GM18873 (cell line): Measurements from ENCODE around the gene MCF2L2.

Source experiments
- ATAC-seq: cut with Tn5 transposase; IDR thresholded peaks from one replicate; pipeline ENCODE4 v1.9.1; 2021; ENCODE audit warnings: mild to moderate bottlenecking, moderate library complexity, moderate number of reproducible peaks; ENCODE audit not compliant: unreplicated experiment, low FRiP score

Gene MCF2L2

DNA sequence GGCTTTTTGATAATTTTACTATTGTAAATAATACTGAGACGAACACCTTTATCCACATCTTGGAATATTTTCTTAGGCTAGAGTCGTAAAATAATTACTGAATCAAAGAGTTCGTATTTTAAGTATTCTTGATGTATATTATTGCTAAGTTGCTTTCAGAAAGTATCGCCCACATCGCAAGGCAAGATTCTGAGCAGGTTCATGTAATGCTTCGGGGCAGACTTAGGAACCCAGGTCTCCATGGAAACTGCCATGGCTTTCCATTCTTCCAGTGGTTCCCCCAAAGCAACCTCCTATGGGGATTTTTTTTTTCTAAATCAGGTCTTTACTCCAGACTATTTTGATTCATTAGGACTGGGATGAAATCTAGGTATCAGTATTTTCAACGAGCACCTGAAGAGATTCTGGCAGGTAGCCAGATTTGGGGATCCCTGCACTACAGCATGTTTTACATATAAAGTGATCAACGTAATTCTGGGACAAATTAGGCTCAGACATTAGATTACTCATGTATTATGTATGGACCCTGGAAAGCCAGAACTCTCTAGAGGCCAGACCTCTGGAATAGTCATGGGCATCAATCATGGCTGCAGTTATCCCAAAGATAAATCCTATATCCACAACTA, 88.8 kb downstream of the MCF2L2 start:
- no peak for ATAC-seq

DNA sequence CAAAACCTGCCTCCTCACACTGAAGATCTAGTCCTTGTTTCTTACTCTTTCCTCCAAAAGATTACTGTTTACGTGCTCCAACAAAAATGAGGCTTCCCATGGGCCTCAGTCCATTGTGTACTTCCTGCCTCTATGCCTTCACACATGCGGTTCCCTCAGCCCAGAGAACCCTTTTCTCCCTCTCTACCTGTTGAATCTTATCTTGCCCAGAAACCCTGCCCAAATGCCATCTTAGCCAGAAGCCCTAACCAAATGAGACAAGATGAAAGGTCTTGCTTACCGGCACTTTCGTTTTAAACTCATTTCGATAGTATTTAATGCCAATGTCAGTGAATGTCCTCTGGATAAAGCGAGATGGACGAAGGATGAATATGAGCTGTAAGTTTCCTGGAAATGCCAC, 89.9 kb downstream of the MCF2L2 start:
- ATAC-seq, result no peak

- no peak for ATAC-seq
Observed at GRCh38 chr3:183332487-183332886, 95.9 kb downstream of the MCF2L2 start.

- ATAC-seq, result no peak
Observed at GRCh38 chr3:183331498-183331897, 96.9 kb downstream of the MCF2L2 start.

- no peak for ATAC-seq
Observed at GRCh38 chr3:183330881-183331280, 97.5 kb downstream of the MCF2L2 start.

DNA sequence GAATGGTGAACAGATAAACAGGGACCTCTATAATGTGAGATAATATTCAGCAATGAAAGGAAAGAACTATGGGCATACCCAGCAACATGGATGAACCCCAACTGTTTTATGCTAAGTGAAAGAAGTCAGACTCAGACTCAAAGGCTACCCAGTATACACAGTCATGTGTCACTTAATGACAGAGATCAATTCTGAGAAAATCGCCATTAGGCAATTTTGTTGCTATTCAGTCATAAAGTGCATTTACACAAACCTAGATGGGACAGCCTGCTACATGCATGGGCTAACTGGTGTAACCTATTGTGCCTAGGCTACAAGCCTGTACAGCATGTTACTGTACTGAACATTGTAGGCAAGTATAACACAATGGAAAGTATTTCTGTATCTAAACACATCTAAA, 98.9 kb downstream of the MCF2L2 start:
- ATAC-seq, result no peak

- no peak for ATAC-seq
Observed at GRCh38 chr3:183328823-183329222, 99.6 kb downstream of the MCF2L2 start.

GRCh38 chr3:183328164-183328563, 100.3 kb downstream of the MCF2L2 start:
- ATAC-seq, result no peak

DNA sequence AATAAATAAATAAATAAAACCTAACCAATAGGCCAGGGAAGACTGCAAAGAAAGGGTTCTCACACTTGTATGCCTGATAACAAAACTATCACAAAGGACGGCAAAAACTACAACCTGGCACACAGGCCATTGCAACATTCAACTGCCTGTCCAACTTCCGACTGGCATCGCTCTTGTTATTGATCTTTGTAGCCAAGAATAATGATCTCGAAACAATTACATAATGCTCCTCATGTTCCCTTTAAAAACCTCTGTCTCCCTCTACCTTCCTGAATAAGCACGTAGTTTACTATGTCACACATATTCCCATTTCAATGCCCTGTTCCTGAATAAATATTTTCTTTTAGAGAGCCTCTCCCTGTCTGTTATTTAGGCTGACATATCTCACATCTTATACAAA, 101.1 kb downstream of the MCF2L2 start:
- ATAC-seq, result no peak

DNA sequence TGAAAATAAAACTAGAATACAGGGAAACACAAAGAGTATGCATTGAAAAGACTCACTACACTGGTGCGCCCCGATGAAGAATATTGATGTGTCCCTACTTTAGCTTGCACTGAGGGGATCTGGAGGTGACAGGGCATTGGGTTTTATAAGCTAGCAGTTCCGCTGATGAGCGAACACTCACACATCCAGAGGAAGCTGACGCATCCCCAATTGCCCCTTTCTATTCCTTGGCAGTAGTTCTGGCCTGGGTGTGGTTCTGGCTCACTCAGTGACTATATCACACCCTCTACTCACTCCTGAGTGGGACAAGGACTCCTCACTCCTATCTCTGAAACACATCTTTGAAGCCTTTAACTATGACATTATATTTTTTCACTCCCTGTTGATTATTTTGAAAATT, 104.3 kb downstream of the MCF2L2 start:
- no peak for ATAC-seq

GRCh38 chr3:183319371-183319770, 109.0 kb downstream of the MCF2L2 start:
- ATAC-seq, result no peak

DNA sequence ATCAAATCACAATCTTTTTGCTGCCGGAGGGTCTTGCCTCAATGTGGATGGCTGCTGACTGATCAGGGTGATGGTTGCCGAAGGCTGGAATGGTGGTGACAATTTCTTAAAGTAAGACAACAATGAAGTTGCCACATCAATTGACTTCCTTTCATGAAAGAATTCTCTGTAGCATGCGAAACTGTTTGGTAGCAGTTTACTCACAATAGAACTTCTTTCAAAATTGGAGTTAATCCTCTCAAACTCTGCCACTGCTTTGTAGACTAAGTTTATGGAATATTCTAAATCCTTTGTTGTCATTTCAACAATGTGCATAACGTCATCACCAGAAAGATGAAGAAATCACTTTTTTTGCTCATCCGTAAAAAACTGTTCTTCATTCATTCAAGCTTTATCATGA, 109.5 kb downstream of the MCF2L2 start:
- ATAC-seq, result no peak

DNA sequence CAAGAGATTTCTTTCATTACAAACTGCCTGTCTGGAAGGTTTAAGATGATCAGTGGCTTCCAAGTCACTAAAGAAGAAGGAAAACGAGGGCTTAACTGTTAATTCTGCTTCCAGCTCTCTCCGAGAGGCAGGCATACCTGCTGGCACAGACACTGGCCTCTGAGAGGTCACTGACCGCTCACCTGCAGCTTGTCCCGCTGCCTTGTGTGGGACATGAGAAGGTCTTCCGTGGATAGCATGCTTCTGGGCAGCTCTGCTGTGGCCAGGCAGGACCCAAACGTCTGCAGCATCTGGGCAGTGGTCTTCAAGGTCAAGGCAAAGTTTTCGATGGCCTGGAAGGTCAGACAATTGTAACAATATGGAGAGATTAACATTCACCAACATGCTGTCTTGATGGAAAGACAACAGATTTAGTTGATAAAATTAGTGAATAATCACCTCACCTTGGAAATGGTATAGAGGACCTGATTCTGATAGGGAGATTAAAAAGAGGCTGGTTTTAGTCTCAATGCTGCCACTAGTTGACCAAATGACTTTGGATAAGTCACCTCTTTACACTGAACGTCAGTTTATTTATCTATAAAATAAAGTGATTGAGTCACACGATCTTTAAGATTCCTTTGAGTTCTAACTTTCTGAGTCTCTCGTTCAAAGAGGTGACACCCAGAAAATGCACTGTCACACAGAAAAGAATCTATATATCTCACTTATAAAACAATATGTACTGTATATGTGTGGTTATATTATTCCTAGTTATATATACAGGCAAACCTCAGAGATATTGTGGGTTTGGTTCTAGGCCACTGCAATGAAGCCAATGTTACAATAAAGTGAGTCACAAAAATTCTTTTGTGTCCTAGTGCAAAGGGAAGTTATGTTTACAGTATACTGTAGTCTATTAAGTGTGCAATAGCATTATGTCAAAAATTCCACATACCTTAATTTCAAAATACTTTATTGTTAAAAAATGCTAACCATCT, 110.2 kb downstream of the MCF2L2 start:
- no peak for ATAC-seq

DNA sequence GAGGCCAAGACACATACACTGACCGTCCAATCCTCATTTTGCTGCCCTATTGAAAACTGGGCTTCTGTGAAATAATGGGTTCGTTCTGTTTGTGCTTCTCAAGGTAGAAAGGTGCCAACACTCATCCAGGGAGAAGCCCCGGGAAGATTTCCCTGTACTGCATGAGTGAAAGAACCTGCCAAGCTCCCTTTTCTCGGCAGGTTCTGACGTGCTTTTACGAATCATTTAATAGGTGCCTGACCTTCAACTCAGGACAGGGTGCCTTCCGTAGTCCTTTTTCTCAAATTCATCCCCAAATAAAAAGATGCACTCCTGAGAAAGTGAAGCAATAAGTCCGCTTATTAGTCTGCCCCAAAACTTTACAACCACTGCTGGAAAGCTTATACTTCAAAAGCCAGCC, 111.1 kb downstream of the MCF2L2 start:
- no peak for ATAC-seq

DNA sequence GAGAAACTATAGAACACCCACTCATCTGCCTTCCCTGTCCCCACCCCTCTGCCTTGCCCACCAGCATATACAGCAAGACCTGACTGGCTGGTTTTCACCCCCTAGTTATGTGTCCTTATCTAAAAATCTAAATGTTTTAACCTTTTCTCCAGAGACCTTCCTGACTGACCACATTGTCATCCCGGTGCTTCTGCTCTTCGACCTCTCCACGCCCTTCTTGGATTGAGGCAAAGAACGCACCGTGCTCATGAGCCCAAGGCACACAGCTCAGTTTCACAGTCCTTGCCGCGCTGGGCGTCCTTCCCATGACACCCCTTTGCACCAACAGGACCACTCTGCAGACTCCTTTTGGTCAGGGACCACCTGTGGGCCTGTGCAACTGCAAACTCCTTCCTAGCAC, 112.7 kb downstream of the MCF2L2 start:
- no peak for ATAC-seq

- no peak for ATAC-seq
Observed at GRCh38 chr3:183313764-183314163, 114.7 kb downstream of the MCF2L2 start.

- no peak for ATAC-seq
Observed at GRCh38 chr3:183313351-183313750, 115.1 kb downstream of the MCF2L2 start.

- no peak for ATAC-seq
Observed at GRCh38 chr3:183312433-183312832, 116.0 kb downstream of the MCF2L2 start.

DNA sequence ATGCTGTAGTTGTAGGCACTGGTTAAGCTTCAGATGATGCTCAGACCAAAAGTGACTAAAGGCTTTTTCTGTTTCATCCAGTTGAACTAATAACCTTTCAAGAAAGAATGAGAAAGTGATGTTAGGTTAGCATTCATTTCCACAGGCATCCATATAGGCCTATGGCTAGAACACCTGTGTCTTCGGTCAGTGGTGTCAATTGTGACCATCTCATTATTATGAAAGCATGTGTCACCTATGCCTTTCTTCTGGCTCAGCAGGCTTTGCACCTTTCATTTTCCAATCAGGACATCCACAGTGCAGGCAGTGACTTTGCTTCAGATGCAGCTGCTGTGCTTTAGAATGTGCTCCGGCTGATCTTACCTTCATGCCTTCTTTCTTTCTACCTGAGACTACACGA, 117.5 kb downstream of the MCF2L2 start:
- ATAC-seq, result no peak

- ATAC-seq, result no peak
Observed at GRCh38 chr3:183309276-183309675, 119.1 kb downstream of the MCF2L2 start.

DNA sequence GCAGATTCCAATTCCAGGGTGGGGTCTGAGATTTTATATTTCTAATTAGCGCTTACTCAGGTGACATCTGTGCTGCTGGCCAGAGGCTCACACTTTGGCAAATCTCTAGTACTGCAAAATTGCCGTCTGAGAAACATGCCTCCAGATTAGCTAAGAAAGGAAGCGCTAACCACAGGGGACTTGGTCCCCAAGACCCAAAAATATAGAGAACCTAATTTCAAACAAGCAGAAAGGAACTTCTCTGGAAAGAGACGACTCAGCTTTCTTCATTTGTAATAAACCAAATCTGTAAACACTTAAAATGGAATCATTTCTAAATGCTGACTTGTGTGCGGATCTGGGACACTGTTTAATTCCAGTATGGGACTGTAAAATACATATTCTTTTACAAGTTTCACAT, 119.7 kb downstream of the MCF2L2 start:
- ATAC-seq, result no peak

GRCh38 chr3:183307749-183308148, 120.7 kb downstream of the MCF2L2 start:
- ATAC-seq, result no peak
